Stimulated activated CD4-positive, alpha-beta T cell treated with anti-CD3 and anti-CD28 coated beads, Interleukin-15, amount 100 ng/mL, for 48 hours (primary cell): ENCODE measurements around the gene INPPL1.

Source experiments
- DNase-seq, 2 donors: peaks; one replicate each; pipeline ENCODE4 v3.0.0-alpha.2; 2020; ENCODE audit warnings: low read depth in 2 of 2

Gene INPPL1

DNA sequence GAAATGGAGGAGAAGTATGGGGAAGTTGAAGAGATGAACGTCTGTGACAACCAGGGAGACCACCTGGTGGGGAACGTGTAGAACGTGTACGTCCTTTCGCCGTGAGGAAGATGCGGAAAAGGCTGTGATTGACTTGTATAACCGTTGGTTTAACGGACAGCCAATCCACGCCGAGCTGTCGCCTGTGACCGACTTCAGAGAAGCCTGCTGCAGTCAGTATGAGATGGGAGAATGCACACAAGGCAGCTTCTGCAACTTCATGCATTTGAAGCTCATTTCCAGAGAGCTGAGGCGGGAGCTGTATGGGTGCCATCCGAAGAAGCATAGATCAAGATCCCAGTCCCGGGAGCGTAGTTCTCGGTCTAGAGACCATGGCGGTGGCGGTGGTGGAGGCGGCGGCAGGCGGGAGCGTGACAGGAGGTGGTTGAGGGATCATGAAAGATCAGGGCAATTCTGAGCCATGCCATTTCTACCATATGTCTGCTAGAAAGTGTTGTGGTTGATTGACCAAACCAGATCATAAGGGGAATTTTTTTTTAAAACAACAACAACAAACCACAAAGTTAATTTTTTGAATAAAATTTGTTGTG lies 56.3 kb downstream of the INPPL1 start:
- no peak for DNase-seq

GRCh38 chr11:72283947-72284346 lies 59.4 kb downstream of the INPPL1 start:
- DNase-seq = no peak

- no peak for DNase-seq
Measured at GRCh38 chr11:72287293-72287692, 62.7 kb downstream of the INPPL1 start.
